Raji (cell line): ENCODE results near the gene ZNF574.

Experiments
- POLR2A ChIP-seq: IDR thresholded peaks from 2 replicates; pipeline ENCODE4 v1.6.1; 2011; ENCODE audit warnings: low read depth, low read length, control low read depth; ENCODE audit not compliant: insufficient read depth

ZNF574 gene

DNA sequence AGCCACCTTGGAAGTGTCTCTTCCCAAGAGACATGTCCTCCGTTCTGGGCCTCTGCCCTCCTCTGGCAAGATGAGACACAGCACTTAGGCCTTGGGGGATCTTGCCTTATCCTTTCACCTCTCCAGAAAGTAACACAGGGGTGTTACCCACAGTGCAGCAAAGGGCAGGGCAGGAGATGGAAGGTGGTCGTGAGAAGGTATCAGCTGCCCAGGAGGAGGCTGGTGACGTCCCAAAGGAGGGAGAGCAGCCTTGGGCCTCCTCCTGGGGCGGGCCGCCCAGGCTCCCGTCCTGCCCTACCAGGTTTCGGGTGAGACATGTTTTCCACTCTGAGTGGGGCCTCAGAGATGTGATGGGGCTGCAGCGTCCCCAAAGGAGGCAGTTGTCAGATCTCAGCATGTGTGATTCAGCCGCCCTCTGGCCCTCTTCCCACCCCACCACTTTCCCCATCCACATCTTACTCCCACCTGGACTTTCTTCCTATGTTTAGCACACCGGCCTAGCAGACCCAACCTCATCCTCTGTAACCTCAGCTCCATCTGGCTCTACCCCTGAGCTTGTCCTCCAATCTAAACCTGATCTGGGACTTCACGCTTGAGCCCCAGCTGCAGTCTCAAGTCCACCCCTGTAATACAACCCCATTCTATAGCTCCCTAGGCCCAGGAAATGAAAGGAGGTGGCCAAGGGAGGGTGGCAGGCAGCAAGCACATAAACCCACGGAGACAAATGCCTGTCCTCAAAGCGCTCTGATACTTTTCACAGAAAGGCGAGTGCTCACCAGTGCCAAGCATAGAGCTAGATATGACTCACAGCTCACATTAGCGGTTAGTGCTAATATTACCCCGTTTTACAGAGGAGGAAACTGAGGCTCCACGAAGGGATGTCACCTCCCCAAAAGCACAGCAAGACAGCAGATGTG, 47.0 kb downstream of the ZNF574 start:
- TF ChIP-seq POLR2A = no peak; the same call in none of the 2 replicates

DNA sequence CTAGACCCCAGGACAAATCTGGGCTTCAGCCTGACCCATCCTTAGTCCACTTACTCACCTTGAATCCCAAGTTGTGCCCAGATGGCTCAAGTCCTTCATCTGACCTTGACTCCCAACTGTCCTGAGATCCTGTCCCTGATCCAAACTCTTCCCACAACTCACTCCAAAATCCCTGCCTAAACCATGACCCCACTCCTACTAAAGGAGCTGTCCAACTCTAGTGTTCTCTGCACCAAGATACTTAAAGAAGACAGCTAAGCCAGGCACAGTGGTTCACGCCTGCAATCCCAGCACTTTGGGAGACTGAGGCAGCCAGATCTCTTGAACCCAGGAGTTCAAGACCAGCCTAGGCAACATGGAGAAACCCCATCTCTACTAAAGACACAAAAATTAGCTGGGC, 47.8 kb downstream of the ZNF574 start:
- no peak for TF ChIP-seq POLR2A

DNA sequence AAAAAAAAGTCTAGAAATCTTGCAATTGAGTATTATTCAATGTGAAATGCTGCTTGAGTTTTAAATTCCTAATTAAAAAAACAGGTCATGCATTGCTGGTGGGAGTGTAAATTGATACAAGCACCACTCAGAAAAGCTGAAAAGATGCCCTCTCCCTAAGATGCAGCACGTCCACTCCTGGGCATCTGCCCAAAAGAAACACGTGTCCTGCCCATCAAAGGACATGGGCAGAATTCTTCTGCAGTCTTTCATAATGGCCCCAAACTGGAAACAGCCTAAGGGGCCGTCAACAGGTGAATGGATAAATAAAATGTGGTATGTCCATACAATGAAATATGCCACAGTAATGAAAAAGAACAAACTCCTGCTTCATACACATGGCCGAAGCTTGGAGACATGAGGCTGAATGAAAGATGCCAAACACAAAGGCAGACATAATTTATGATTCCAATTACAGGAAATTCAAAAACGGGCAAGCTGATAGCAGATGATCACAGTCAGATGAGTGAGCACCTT, 48.5 kb downstream of the ZNF574 start:
- TF ChIP-seq POLR2A = no peak

DNA sequence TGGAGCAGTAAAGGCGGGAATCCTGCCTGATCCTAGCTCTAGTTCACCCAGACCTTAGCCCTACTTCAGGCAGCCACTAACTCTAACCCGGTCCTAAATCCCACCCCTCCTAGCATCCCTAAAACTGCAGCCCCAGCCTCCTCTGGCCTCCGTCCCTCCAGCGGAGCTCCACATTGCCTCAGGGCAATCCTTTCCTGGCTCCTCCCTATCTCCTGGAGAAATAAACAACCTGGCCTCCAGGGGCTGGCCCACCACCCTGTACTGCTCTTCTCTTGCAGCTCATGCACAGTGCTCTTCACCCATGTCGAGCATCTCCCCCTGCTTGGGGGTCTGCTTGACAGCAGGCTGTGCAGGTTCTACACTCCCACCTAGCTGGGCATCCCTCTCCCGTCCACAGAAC, 49.6 kb downstream of the ZNF574 start:
- TF ChIP-seq POLR2A = no peak

DNA sequence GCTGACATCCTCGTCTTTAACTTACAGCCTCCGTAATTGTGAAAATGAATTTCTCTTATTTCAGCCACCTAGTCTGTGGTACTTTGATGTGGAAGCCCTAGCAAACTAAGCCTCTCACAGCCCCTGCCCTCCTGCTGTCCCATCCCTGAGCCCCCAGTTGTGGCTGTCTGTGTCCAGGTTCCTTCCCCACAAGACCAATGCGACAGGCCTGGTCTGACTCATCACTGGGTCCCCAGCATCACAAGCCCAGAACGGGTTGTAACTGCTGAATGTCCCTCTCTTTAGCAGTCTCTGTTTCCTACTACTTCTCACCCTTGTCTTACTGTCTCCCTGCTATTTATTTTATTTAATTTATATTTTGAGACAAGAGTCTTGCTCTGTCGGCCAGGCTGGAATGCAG, 50.6 kb downstream of the ZNF574 start:
- TF ChIP-seq POLR2A = no peak

DNA sequence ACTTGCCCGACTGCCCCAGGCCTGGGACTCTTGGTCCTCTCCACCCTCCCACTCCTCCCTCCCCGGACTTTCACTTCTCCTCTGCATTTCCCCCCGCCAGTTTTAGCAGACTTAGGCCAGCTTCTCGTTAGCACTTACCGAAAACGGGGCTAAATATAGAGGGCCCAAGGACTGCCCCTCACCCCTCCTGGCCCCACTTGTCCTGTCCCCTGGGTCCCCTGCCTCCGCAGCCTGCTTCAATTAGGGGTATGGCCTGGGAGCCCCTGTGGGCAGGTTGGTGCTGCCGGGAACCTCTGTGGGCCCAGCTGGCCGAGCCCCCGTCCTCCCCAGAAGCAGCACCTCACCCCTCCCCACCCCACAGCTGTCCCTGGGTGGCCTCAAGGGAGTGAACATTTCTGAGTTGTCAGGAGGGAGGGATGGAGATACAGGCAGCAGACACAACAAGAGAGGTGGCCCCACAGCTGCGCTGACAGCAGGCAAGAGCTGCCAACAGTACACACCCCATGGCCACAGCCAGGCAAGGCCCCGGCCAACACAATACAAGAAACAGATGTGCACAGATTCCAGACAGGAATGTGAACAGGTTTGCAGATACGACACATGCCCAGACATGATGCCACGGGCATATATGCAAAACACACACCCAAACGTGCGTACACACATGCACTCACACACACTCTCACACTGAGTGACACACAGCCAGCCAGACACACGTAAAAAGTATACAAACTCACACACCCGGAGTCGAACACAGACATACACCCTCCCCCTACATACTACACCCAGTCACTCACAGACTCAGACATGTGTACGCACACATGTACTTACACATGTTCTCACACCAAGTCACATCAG, 53.7 kb downstream of the ZNF574 start:
- TF ChIP-seq POLR2A = peak; percentile 77

DNA sequence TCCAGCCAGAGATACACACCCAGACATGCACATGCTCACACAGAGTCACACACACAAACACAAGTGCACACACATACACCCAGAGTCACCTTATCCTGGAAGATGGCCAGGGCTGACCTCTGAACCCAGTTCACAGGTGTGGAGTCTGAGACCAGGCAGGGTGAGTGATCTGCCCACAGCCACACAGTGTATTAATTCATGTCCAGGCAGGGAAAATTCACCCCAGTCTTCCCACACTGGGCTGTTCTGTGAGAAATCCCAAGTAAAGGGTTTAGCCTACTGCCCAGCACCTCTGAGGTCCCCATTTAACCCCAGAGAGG, 54.2 kb downstream of the ZNF574 start:
- no peak for TF ChIP-seq POLR2A
